Calu3 (cell line): Measurements from ENCODE around the gene PTRH2. TPM values are rescaled to one million over a fixed set of nuclear protein-coding genes. Genes with fewer than 3 reads are reported as not detected.

Experiments used
- BruUV-seq: library from RNA; stranded (reverse); fragments of 400-500 nt; replicated peaks from 2 replicates; lab custom pipeline; 2021; lab: Mats Ljungman, UMichigan
- CTCF ChIA-PET: fragments of 300-600 bp; sonication (Branson Sonifier 250); formaldehyde crosslinking; loops from one replicate; lab custom pipeline; 2022; ENCODE audit warnings: antibody characterized with exemption; lab: Charles Lee
- DNase-seq: peaks from one replicate; pipeline ENCODE4 v3.0.0; 2022
- H3K27ac Mint-ChIP-seq: one replicate; pipeline ENCODE4 v1.8.0; 2022; ENCODE audit warnings: mixed read lengths; ENCODE audit not compliant: unreplicated experiment
- H3K27me3 Mint-ChIP-seq: one replicate; pipeline ENCODE4 v1.8.0; 2022; ENCODE audit warnings: mixed read lengths; ENCODE audit not compliant: unreplicated experiment
- H3K36me3 Mint-ChIP-seq: one replicate; pipeline ENCODE4 v1.8.0; 2022; ENCODE audit warnings: mild to moderate bottlenecking, moderate library complexity, mixed read lengths; ENCODE audit not compliant: insufficient read depth, unreplicated experiment
- H3K4me1 Mint-ChIP-seq: one replicate; pipeline ENCODE4 v1.8.0; 2022; ENCODE audit warnings: mild to moderate bottlenecking, low read depth, mixed read lengths; ENCODE audit not compliant: unreplicated experiment
- H3K4me3 Mint-ChIP-seq: one replicate; pipeline ENCODE4 v1.8.0; 2022; ENCODE audit warnings: mild to moderate bottlenecking, low read depth, moderate library complexity, mixed read lengths; ENCODE audit not compliant: unreplicated experiment
- H3K9me3 Mint-ChIP-seq: one replicate; pipeline ENCODE4 v1.8.0; 2022; ENCODE audit warnings: low read depth, mixed read lengths; ENCODE audit not compliant: unreplicated experiment
- CTCF ChIP-seq: fragments of 200-600 bp; IDR thresholded peaks from one replicate; pipeline ENCODE4 v1.8.0; 2022; ENCODE audit warnings: antibody characterized with exemption; ENCODE audit not compliant: unreplicated experiment
- intact Hi-C: fragments of 100-400 bp; cut with micrococcal nuclease; formaldehyde crosslinking; loops from one replicate; pipeline ENCODE4 v1.10.0; 2022; ENCODE audit not compliant: unreplicated experiment
- total RNA-seq: library from RNA; stranded (reverse); gene quantifications from 2 replicates; pipeline ENCODE4 v1.2.3, GENCODE V29; 2022

The PTRH2 gene
- total RNA-seq, 1 experiment from 2014 or later = 29.8 TPM

GRCh38 chr17:59652119-59652518 is 55.1 kb downstream of the PTRH2 start:
- no peak for TF ChIP-seq CTCF
- H3K36me3 Mint-ChIP-seq = peaks cover 60% of the 10 kb centered on the region
- no peaks in the 10 kb centered on the region for H3K9me3 Mint-ChIP-seq
- H3K27me3 Mint-ChIP-seq = no peaks in the 10 kb centered on the region
- H3K27ac Mint-ChIP-seq = no peak overlapping the region
- BruUV-seq = no TSS peak
- DNase-seq = no peak
- intact Hi-C loops = no loop called here
- no peak overlapping the region for H3K4me3 Mint-ChIP-seq
- no peaks in the 10 kb centered on the region for H3K4me1 Mint-ChIP-seq
- CTCF ChIA-PET = no interaction called here

- no peak overlapping the region for H3K27ac Mint-ChIP-seq
- intact Hi-C loops = no loop called here
- TF ChIP-seq CTCF = no peak
- no TSS peak for BruUV-seq
- CTCF ChIA-PET = no interaction called here
- no peaks in the 10 kb centered on the region for H3K4me1 Mint-ChIP-seq
- no peak overlapping the region for H3K4me3 Mint-ChIP-seq
- H3K9me3 Mint-ChIP-seq = no peaks in the 10 kb centered on the region
- no peaks in the 10 kb centered on the region for H3K27me3 Mint-ChIP-seq
- DNase-seq = no peak
- peaks cover 67% of the 10 kb centered on the region for H3K36me3 Mint-ChIP-seq
Observed at GRCh38 chr17:59651346-59651745, 55.9 kb downstream of the PTRH2 start.

GRCh38 chr17:59650642-59651041 is 56.6 kb downstream of the PTRH2 start:
- no peak overlapping the region for H3K4me3 Mint-ChIP-seq
- H3K27ac Mint-ChIP-seq = no peak overlapping the region
- intact Hi-C loops = no loop called here
- peaks cover 70% of the 10 kb centered on the region for H3K36me3 Mint-ChIP-seq
- no peak for DNase-seq
- no peaks in the 10 kb centered on the region for H3K27me3 Mint-ChIP-seq
- no TSS peak for BruUV-seq
- H3K4me1 Mint-ChIP-seq = no peaks in the 10 kb centered on the region
- CTCF ChIA-PET = no interaction called here
- H3K9me3 Mint-ChIP-seq = no peaks in the 10 kb centered on the region
- TF ChIP-seq CTCF = no peak

GRCh38 chr17:59649886-59650285 is 57.3 kb downstream of the PTRH2 start:
- Mint-ChIP-seq H3K27ac (no peak overlapping the region), H3K9me3 (no peaks in the 10 kb centered on the region), H3K4me1 (no peaks in the 10 kb centered on the region), H3K36me3 (peaks cover 62% of the 10 kb centered on the region), H3K4me3 (no peak overlapping the region), H3K27me3 (no peaks in the 10 kb centered on the region)
- no peak for DNase-seq
- intact Hi-C loops = loop anchor here (10.0 kb wide), 1 partner anchor 45 kb away; no protein-coding TSS in a partner anchor
- CTCF ChIA-PET = no interaction called here
- BruUV-seq = no TSS peak
- TF ChIP-seq CTCF = no peak

Other genes with a start within 250 kb of the PTRH2 start
- gene DHX40, start 141.8 kb downstream of the PTRH2 start, total RNA-seq = 12.6 and 14.9 TPM in 2 replicates
- 187 and 212 TPM in 2 replicates for gene CLTC, start 87.5 kb downstream of the PTRH2 start, total RNA-seq
- 306 and 315 TPM in 2 replicates for gene VMP1, start 224 bp upstream of the PTRH2 start, total RNA-seq
- gene TUBD1, start 185.5 kb upstream of the PTRH2 start, total RNA-seq = 5.0 and 12.6 TPM in 2 replicates
- gene RPS6KB1, start 185.7 kb upstream of the PTRH2 start, total RNA-seq = 29.9 and 34.5 TPM in 2 replicates